Gastroesophageal sphincter (tissue), 4 donors: ENCODE results near the gene ATP2B2. TPM values are rescaled to one million over a fixed set of nuclear protein-coding genes. Genes with fewer than 3 reads are reported as not detected.

Experiments
- ATAC-seq: fragments of 150-250 bp; one replicate; pipeline ENCODE4 v1.9.1; 2016; ENCODE audit warnings: mild to moderate bottlenecking, moderate library complexity
- H3K27ac ChIP-seq, 4 donors: fragments of 200-600 bp; sonication (generic) in 3 of 4; 1 replicate in 3 of 4; 2 replicates in 1 of 4; pipeline ENCODE4 v1.5.1; 2016 to 2019
- H3K27me3 ChIP-seq: fragments of 200-600 bp; sonication (generic); one replicate; pipeline ENCODE4 v1.5.1; 2019
- H3K36me3 ChIP-seq, 2 donors: fragments of 200-600 bp; sonication (generic); one replicate each; pipeline ENCODE4 v1.5.1; 2019; ENCODE audit warnings: control low read depth in 1 of 2
- H3K4me1 ChIP-seq, 3 donors: fragments of 200-600 bp; sonication (generic); 1 replicate in 2 of 3; 2 replicates in 1 of 3; pipeline ENCODE4 v1.5.1; 2016 to 2019; ENCODE audit warnings: control low read depth in 2 of 3
- H3K4me3 ChIP-seq, 2 donors: fragments of 200-600 bp; sonication (generic); one replicate each; pipeline ENCODE4 v1.5.1; 2019; ENCODE audit warnings: mild to moderate bottlenecking in 1 of 2, moderate library complexity in 1 of 2
- H3K9me3 ChIP-seq, 3 donors: fragments of 200-600 bp; sonication (generic); one replicate each; pipeline ENCODE4 v1.5.1; 2017 to 2019; ENCODE audit warnings: control low read depth in 2 of 3
- EP300 ChIP-seq: sonication (generic); formaldehyde crosslinking; IDR thresholded peaks from one replicate; pipeline ENCODE4 v1.6.1; 2017; ENCODE audit warnings: antibody characterized with exemption, mild to moderate bottlenecking
- POLR2A ChIP-seq, 2 donors: fragments of 450-650 bp; IDR thresholded peaks; one replicate each; pipeline ENCODE4 v1.6.1; 2017; ENCODE audit warnings: antibody characterized with exemption in 2 of 2, mild to moderate bottlenecking in 2 of 2, moderate library complexity in 1 of 2
- POLR2AphosphoS5 ChIP-seq: sonication (generic); formaldehyde crosslinking; IDR thresholded peaks from one replicate; pipeline ENCODE4 v1.6.1; 2017; ENCODE audit warnings: antibody characterized with exemption
- WGBS, 2 donors: methylation state at CpG; one replicate each; pipeline ENCODE4 v1.1.5; 2018; ENCODE audit warnings: low coverage in 1 of 2; 5-methylcytosine and 5-hydroxymethylcytosine counted together
- total RNA-seq, 4 donors: library from RNA; depleted of rRNA; stranded (reverse); fragments of >200 nt; gene quantifications; one replicate each; pipeline ENCODE4 v1.1.0, GENCODE V29; 2016
- TF ChIP-seq, protein P1 (sequence below), 4 experiments: fragments of 200-600 bp in 2 of 4; fragments of 450-650 bp in 2 of 4; sonication (generic) in 1 of 4; IDR thresholded peaks; one replicate each; pipeline ENCODE4 v1.5.1; 2017 to 2019; ENCODE audit warnings: antibody characterized with exemption in 4 of 4, mild to moderate bottlenecking in 2 of 4, moderate library complexity in 2 of 4

ATP2B2 gene
- total RNA-seq, 4 donors from 2014 or later: 0.13 to 0.30 (median 0.27) TPM; not detected in 1

DNA sequence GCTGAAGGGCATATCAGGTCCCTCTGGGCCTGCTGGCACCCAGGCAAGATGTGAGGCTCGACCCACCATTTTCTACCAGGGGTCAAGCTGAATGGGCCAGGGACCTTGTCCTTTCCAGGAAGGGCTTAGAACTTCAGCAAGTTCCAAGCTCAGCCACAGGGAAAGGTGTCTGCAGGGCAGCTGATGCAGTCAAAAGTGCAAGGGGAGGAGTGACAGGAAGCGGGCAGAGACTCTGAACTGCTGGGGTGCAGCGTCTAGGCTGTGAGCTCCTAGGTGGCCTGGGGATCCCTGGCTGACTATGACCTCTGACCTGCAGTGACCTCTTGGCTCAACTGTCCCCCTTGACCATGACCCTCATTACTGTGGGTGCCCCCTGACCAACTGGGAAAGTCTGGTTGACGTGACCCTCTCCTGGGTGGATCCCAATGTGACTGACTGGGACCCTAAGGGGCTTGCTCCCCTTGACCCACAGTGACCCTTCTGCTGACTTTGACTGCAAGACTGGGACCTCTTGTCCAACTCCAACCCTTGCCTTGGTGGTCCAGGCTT is 170.1 kb downstream of the ATP2B2 start:
- Histone ChIP-seq H3K27ac (no peak overlapping the region), H3K36me3 (no peaks in the 10 kb centered on the region), H3K9me3 (no peaks in the 10 kb centered on the region), H3K27me3 (peaks cover 31% of the 10 kb centered on the region), H3K4me3 (no peak overlapping the region), H3K4me1 (no peaks in the 10 kb centered on the region)
- TF ChIP-seq POLR2AphosphoS5 (no peak), POLR2A (IDR thresholded peaks at IDR 0.05) (no peak), EP300 (no peak)
- TF ChIP-seq, protein P1, sequence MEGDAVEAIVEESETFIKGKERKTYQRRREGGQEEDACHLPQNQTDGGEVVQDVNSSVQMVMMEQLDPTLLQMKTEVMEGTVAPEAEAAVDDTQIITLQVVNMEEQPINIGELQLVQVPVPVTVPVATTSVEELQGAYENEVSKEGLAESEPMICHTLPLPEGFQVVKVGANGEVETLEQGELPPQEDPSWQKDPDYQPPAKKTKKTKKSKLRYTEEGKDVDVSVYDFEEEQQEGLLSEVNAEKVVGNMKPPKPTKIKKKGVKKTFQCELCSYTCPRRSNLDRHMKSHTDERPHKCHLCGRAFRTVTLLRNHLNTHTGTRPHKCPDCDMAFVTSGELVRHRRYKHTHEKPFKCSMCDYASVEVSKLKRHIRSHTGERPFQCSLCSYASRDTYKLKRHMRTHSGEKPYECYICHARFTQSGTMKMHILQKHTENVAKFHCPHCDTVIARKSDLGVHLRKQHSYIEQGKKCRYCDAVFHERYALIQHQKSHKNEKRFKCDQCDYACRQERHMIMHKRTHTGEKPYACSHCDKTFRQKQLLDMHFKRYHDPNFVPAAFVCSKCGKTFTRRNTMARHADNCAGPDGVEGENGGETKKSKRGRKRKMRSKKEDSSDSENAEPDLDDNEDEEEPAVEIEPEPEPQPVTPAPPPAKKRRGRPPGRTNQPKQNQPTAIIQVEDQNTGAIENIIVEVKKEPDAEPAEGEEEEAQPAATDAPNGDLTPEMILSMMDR (IDR thresholded peaks at IDR 0.05): no peak
- 60 to 82% methylated on average over 1 to 2 of the region's 4 CpGs for WGBS, 2 donors
- no peak for ATAC-seq

DNA sequence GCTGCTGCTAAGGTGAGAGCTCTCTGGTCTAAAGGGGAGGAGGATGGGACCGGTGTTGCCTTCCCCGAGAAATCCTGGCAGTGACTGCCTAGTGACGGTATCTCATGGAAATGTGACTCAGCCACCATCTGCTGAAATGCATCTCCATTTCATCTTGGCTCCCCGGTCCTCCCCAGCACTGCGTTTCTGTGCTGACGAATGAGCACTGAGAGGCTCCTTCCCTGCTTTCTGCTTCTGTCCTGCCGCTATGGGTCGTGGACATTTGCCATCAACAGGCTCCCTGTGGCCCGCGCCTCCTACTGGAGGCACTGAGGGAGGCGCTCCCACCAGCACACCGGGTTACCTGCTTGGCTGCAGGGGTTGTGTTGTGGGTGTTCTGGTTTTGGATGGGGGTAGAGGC is 170.9 kb downstream of the ATP2B2 start:
- no peaks in the 10 kb centered on the region for H3K4me1 ChIP-seq
- TF ChIP-seq, protein P1 (IDR thresholded peaks at IDR 0.05): no peak
- TF ChIP-seq POLR2AphosphoS5 (no peak), EP300 (no peak), POLR2A (IDR thresholded peaks at IDR 0.05) (no peak)
- no peak overlapping the region for H3K27ac ChIP-seq
- no peaks in the 10 kb centered on the region for H3K9me3 ChIP-seq
- no peak overlapping the region for H3K4me3 ChIP-seq
- 49 to 80% methylated on average over 3 to 5 of the region's 12 CpGs for WGBS, 2 donors
- peaks cover 39% of the 10 kb centered on the region for H3K27me3 ChIP-seq
- no peaks in the 10 kb centered on the region for H3K36me3 ChIP-seq
- no peak for ATAC-seq

DNA sequence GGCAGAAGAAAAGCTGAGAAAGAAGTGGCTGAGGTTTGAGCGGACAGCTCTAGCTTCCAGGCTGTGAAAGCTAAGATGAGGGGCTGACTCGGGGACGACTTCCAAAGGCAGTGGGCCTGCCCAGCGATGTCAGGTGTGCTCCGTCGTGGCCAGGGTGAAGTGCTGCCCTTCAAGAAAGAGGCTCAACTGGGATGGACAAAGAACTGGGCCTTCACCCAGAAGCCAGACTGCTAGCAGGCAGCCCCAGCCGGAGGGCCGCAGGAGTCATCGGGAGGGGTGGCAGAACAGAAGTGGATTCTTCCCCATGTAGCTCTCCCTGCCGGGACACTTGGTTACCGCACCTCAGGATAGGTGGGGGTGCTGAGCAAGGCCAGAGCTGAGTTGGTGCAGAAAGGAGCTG is 171.3 kb downstream of the ATP2B2 start:
- 75 to 78% methylated on average over 4 to 6 of the region's 11 CpGs for WGBS, 2 donors
- no peak overlapping the region for H3K4me3 ChIP-seq
- H3K27ac ChIP-seq: no peak overlapping the region
- no peaks in the 10 kb centered on the region for H3K36me3 ChIP-seq
- peaks cover 43% of the 10 kb centered on the region for H3K27me3 ChIP-seq
- TF ChIP-seq EP300: no peak
- no peak for TF ChIP-seq POLR2AphosphoS5
- TF ChIP-seq, protein P1 (IDR thresholded peaks at IDR 0.05): no peak
- TF ChIP-seq POLR2A (IDR thresholded peaks at IDR 0.05): no peak
- no peaks in the 10 kb centered on the region for H3K9me3 ChIP-seq
- no peak for ATAC-seq
- H3K4me1 ChIP-seq: no peaks in the 10 kb centered on the region

DNA sequence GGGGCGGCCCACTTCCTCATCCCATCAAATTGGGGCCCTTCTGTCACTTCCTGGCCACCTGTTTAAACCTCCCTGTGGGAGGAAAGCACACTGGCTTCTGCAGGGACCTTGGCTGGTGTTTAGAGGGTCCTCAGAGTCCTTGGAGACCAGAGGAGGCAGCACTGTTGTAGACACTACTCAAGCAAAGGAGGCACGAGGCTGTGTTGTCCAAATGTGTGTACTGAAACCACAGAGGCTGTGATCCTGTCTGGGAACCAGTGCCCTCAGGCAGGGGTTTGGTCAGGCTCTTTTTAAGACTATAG is 172.1 kb downstream of the ATP2B2 start:
- no peak for ATAC-seq
- H3K9me3 ChIP-seq: no peaks in the 10 kb centered on the region
- H3K27ac ChIP-seq: no peak overlapping the region
- WGBS, 2 donors: 56% methylated on average over 1 of the region's 2 CpGs; no CpG with 5 or more reads in 1 of the 2 donors
- no peak for TF ChIP-seq POLR2A (IDR thresholded peaks at IDR 0.05)
- TF ChIP-seq POLR2AphosphoS5: no peak
- no peak for TF ChIP-seq EP300
- TF ChIP-seq, protein P1 (IDR thresholded peaks at IDR 0.05): no peak
- no peaks in the 10 kb centered on the region for H3K4me1 ChIP-seq
- peaks cover 50% of the 10 kb centered on the region for H3K27me3 ChIP-seq
- no peak overlapping the region for H3K4me3 ChIP-seq
- H3K36me3 ChIP-seq: no peaks in the 10 kb centered on the region

DNA sequence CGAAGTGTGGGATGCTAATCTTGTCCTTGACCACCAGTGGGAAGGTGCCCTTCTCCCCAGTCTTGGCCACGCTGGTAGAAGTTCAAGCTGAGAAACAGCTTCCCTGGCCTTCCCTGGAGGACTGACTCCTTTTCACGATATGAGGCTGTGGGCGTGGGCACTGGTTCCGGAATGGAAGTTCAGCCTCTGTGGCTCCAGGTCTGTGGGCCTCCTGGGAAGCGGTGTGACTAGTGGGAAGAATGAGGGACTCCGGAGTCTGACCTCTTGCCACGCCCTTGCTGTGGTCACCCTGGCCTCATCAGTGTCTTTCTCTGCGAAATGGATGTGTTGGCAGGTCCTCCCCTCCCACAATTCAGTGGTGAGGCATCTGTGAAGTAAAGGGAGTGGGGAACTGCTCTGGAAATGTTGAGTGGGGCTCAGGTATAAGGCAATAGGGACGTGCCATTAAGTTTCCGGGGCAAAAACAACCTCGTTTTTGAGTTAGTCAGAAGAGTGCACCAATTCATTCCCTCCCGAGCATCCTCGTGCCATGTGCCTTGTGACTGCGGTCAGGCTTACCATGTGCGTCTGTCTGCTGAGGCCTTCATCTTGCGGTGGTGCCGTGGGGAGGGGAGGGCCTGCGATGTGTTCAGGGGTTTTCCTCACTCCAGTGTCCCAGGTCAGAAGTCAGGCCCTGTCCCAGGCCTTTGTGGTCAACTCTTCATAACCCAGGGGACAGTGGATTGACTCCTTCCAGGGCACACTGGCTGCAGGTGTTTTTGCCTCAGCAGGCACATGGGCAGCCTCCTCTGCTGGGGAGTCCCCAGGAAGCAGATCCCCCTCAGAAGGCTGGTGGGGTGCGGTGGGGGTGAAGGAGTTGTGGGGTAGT is 172.7 kb downstream of the ATP2B2 start:
- H3K4me1 ChIP-seq: no peaks in the 10 kb centered on the region
- 82 to 84% methylated on average over 4 to 7 of the region's 20 CpGs for WGBS, 2 donors
- H3K9me3 ChIP-seq: no peaks in the 10 kb centered on the region
- H3K27ac ChIP-seq: no peak overlapping the region
- TF ChIP-seq POLR2AphosphoS5 (no peak), POLR2A (IDR thresholded peaks at IDR 0.05) (no peak), EP300 (no peak)
- no peak overlapping the region for H3K4me3 ChIP-seq
- no peaks in the 10 kb centered on the region for H3K36me3 ChIP-seq
- ATAC-seq: no peak
- H3K27me3 ChIP-seq: peaks cover 56% of the 10 kb centered on the region
